Upper lobe of right lung (tissue), 1 donor: Measurements from ENCODE around the gene KCMF1. TPM values are rescaled to one million over a fixed set of nuclear protein-coding genes. Genes with fewer than 3 reads are reported as not detected.

Source experiments
- ATAC-seq: fragments of 200-7000 bp; cut with Tn5 transposase; one replicate; pipeline ENCODE4 v1.9.1; 2020; ENCODE audit warnings: mild to moderate bottlenecking, moderate library complexity
- DNase-seq: peaks from one replicate; pipeline ENCODE4 v3.0.0-alpha.2; 2020
- H3K27ac ChIP-seq: fragments of 200-600 bp; one replicate; pipeline ENCODE4 v1.8.0; 2022
- H3K27me3 ChIP-seq: fragments of 200-600 bp; one replicate; pipeline ENCODE4 v1.8.0; 2022; ENCODE audit warnings: mild to moderate bottlenecking
- H3K36me3 ChIP-seq: fragments of 200-600 bp; one replicate; pipeline ENCODE4 v1.8.0; 2022
- H3K4me1 ChIP-seq: fragments of 200-600 bp; one replicate; pipeline ENCODE4 v1.8.0; 2022
- H3K4me3 ChIP-seq: fragments of 200-600 bp; one replicate; pipeline ENCODE4 v1.8.0; 2022; ENCODE audit warnings: mild to moderate bottlenecking
- H3K9me3 ChIP-seq: fragments of 200-600 bp; one replicate; pipeline ENCODE4 v1.8.0; 2022
- CTCF ChIP-seq: fragments of 200-600 bp; IDR thresholded peaks from one replicate; pipeline ENCODE4 v1.8.0; 2022; ENCODE audit warnings: antibody characterized with exemption
- intact Hi-C: fragments of 100-400 bp; cut with DNase I; formaldehyde crosslinking; loops from one replicate; pipeline ENCODE4 v1.11.0; 2022
- total RNA-seq: library from RNA; stranded (reverse); fragmentation: NEBNext Ultra II Directional; extraction: Animal tissue kit (Norgen Biotek cat#: 25700); gene quantifications from one replicate; pipeline ENCODE4 v1.2.1, GENCODE V29; 2021
- donor health status: DM: no; HTN: yes; CAD: no; lungs with severe emphysema.

KCMF1 gene
- total RNA-seq, 1 donor from 2014 or later = 72.9 TPM

- Histone ChIP-seq H3K27ac (no peak overlapping the region), H3K27me3 (no peaks in the 10 kb centered on the region), H3K9me3 (no peaks in the 10 kb centered on the region), H3K4me3 (no peak overlapping the region), H3K36me3 (no peaks in the 10 kb centered on the region), H3K4me1 (peaks cover 27% of the 10 kb centered on the region)
- DNase-seq (no peak), ATAC-seq (no peak)
- intact Hi-C loops = no loop called here
- no peak for TF ChIP-seq CTCF
Observed at GRCh38 chr2:84995826-84996225, 24.9 kb downstream of the KCMF1 start.

DNA sequence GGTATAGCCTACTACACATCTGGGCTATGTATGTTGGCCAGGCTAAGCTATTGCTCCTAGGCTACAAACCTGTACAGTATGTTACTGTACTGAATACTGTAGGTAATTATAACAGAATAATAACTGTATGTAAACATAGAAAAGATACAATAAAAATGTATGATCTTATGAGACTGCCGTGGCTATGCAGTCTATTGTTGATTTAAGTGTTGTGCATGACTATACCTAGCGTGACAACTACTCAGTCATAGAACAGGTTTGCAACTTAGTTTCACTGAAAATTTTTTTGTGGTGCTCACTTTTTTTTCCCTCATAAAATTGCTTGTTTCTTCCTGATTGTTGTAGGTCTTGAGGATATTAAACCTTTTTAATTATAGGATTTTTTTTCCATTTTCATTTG is 25.9 kb downstream of the KCMF1 start:
- no peak overlapping the region for H3K4me3 ChIP-seq
- H3K27ac ChIP-seq = no peak overlapping the region
- ATAC-seq (no peak), DNase-seq (no peak)
- intact Hi-C loops = no loop called here
- no peak for TF ChIP-seq CTCF
- no peaks in the 10 kb centered on the region for H3K27me3 ChIP-seq
- H3K9me3 ChIP-seq = no peaks in the 10 kb centered on the region
- H3K36me3 ChIP-seq = no peaks in the 10 kb centered on the region
- H3K4me1 ChIP-seq = peaks cover 22% of the 10 kb centered on the region

DNA sequence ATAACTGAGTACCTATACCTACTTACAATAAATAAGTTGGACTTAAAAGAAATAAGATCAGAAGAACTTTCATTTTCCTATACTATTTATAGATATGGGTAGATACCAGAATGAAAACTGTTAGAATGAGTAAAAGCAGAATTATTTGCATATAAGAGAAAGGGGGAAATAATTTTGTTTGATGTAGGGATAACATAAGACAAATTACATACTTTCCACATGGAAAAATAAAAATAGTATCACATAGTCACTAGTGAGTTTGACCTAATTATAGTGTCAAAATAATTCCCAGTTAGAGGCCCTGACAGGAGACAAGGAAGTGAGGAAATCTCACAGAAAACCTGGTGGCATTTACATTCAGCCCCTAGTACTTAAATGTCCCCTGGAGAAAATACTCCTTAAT is 28.6 kb downstream of the KCMF1 start:
- Histone ChIP-seq H3K36me3 (no peaks in the 10 kb centered on the region), H3K4me3 (no peak overlapping the region), H3K9me3 (no peaks in the 10 kb centered on the region), H3K4me1 (peaks cover 28% of the 10 kb centered on the region), H3K27me3 (no peaks in the 10 kb centered on the region), H3K27ac (no peak overlapping the region)
- DNase-seq = no peak
- no peak for TF ChIP-seq CTCF
- intact Hi-C loops = no loop called here
- ATAC-seq = no peak

- intact Hi-C loops = no loop called here
- H3K9me3 ChIP-seq = no peaks in the 10 kb centered on the region
- H3K4me1 ChIP-seq = peaks cover 25% of the 10 kb centered on the region
- no peak overlapping the region for H3K4me3 ChIP-seq
- ATAC-seq (no peak), DNase-seq (no peak)
- H3K36me3 ChIP-seq = no peaks in the 10 kb centered on the region
- no peak overlapping the region for H3K27ac ChIP-seq
- no peak for TF ChIP-seq CTCF
- H3K27me3 ChIP-seq = no peaks in the 10 kb centered on the region
Observed at GRCh38 chr2:85001595-85001994, 30.6 kb downstream of the KCMF1 start.

DNA sequence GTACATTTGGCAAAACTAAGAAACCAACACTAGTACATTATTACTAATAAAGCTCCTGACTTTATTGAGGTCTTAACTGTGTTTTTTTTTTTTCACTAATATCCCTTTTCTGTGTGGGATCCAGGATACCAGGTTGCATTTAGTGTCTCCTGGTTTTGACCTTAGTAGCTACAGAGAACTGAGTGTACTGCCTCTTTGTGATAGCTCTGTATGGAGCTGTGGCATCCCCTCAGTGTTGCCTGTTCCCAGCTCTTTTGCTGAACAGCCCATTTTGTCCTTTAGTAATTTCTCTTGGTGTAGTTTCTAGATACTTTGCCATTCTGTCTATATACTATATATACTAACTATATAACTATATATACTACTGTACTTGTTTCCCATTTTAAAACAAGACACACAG is 31.6 kb downstream of the KCMF1 start:
- no peak overlapping the region for H3K27ac ChIP-seq
- no peaks in the 10 kb centered on the region for H3K9me3 ChIP-seq
- peaks cover 19% of the 10 kb centered on the region for H3K4me1 ChIP-seq
- DNase-seq (no peak), ATAC-seq (no peak)
- peaks cover 4% of the 10 kb centered on the region for H3K36me3 ChIP-seq
- no peak for TF ChIP-seq CTCF
- intact Hi-C loops = no loop called here
- H3K4me3 ChIP-seq = no peak overlapping the region
- no peaks in the 10 kb centered on the region for H3K27me3 ChIP-seq

DNA sequence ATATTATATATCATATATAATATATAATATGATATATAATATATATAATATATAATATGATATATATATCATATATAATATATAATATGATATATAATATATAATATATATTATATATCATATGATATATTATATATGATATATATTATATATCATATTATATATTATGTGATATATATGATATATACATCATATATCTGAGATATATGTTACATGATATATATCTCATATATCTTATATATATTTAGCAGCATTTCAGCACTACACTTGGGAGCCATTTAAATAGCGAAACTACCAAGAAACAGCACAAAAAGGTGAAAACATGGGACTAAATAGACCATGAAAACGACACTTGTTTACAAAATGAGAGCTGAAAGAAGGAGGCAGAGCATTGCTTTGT is 37.3 kb downstream of the KCMF1 start:
- H3K4me1 ChIP-seq = peaks cover 22% of the 10 kb centered on the region
- TF ChIP-seq CTCF = no peak

More for the DNA sequence above, 37.3 kb downstream of the KCMF1 start:
- H3K27ac ChIP-seq = no peak overlapping the region
- H3K4me3 ChIP-seq = no peak overlapping the region
- H3K9me3 ChIP-seq = no peaks in the 10 kb centered on the region
- no peaks in the 10 kb centered on the region for H3K27me3 ChIP-seq
- ATAC-seq (no peak), DNase-seq (no peak)
- peaks cover 8% of the 10 kb centered on the region for H3K36me3 ChIP-seq
- intact Hi-C loops = no loop called here
